Stimulated activated CD8-positive, alpha-beta memory T cell treated with anti-CD3 and anti-CD28 coated beads, Interleukin-7, amount 100 ng/mL, for 4 hours (primary cell): ENCODE data around the gene ADGRF3.
"Not testable (repeated sequence)": the region's sequence is repeated elsewhere in the genome, so short reads cannot be mapped to it uniquely, and the experiment has no call there.

Experiments used
- DNase-seq, 2 donors: peaks; one replicate each; pipeline ENCODE4 v3.0.0-alpha.2; 2020; ENCODE audit warnings: low read depth in 2 of 2

The ADGRF3 gene, protein sequence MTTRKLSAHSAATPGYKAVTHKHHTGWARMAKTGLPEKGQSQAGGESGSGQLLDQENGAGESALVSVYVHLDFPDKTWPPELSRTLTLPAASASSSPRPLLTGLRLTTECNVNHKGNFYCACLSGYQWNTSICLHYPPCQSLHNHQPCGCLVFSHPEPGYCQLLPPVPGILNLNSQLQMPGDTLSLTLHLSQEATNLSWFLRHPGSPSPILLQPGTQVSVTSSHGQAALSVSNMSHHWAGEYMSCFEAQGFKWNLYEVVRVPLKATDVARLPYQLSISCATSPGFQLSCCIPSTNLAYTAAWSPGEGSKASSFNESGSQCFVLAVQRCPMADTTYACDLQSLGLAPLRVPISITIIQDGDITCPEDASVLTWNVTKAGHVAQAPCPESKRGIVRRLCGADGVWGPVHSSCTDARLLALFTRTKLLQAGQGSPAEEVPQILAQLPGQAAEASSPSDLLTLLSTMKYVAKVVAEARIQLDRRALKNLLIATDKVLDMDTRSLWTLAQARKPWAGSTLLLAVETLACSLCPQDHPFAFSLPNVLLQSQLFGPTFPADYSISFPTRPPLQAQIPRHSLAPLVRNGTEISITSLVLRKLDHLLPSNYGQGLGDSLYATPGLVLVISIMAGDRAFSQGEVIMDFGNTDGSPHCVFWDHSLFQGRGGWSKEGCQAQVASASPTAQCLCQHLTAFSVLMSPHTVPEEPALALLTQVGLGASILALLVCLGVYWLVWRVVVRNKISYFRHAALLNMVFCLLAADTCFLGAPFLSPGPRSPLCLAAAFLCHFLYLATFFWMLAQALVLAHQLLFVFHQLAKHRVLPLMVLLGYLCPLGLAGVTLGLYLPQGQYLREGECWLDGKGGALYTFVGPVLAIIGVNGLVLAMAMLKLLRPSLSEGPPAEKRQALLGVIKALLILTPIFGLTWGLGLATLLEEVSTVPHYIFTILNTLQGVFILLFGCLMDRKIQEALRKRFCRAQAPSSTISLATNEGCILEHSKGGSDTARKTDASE

GRCh38 chr2:26346454-26347053, at the start of gene ADGRF3:
TSS of gene ADGRF3 (minus strand) at chr2:26346789. CDS start at chr2:26346234, 555 bp downstream.
- peak; percentile 41 to 44 for DNase-seq

DNA sequence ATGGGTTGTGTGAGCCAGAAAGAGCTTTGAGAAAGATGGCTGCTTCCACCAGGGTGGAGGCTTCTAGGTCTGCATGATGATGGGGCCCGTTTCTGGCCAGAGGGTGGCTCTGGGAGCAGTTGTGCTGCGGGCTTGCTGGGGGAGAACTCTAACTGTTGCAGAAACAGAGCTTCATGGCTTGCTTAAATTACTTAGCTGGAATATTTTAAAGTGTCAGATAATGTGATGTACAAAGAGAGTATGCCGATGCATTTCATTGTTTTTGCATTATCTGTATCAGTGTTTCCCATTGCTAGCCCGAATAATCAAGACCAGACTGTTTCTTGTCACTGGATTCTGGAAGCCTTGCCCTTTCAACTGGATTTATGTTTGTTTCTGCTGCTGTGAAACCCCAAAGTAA, 48.8 kb upstream of the ADGRF3 start:
- DNase-seq: no peak

GRCh38 chr2:26394694-26395093, 48.1 kb upstream of the ADGRF3 start:
- no peak for DNase-seq

- DNase-seq: no peak
Observed at GRCh38 chr2:26387189-26387588, 40.6 kb upstream of the ADGRF3 start.

GRCh38 chr2:26384597-26384996, 38.0 kb upstream of the ADGRF3 start:
- DNase-seq: no peak

DNA sequence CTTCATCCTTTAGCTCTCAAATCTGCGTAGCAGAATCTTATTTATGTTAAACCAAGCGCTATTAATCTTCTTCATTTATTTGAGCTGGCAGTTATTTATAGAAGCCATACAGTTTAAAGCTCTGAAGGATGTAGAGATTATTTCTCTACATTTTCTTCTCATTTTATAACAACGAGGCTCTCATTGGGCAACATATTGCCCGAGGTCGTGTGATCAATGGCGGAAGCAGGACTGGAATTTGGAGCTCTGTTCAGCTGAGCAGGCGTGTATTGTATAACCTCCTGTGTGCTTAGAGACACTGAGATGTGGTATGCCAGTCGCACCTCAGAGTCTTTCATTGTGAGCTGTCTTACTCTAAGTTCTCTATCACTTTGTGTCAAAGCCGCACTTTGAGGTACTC, 37.6 kb upstream of the ADGRF3 start:
- DNase-seq: no peak

GRCh38 chr2:26382564-26382963, 36.0 kb upstream of the ADGRF3 start:
- no peak for DNase-seq

GRCh38 chr2:26380281-26380680, 33.7 kb upstream of the ADGRF3 start:
- DNase-seq: no peak

DNA sequence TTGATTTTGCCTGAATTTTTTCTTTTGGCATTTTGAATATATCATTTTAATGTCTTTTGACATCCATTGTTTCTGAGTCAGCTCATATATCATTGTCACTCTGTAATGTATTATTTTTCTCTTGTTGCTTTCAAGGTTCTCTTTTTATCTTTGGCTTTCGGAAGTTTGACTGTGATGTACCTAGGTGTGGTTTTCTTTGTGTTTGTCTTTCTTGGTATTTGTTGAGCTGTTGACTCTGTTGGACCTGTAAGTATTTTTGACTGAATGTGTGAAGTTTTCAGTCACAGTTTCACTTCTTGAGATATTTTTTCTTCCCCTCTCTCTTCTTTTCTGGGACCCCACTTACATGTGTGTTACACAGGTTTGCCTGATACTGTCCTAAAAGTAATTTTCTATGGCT, 30.2 kb upstream of the ADGRF3 start:
- no peak for DNase-seq

- DNase-seq: not testable (repeated sequence)
Observed at GRCh38 chr2:26370909-26371308, 24.3 kb upstream of the ADGRF3 start.

DNA sequence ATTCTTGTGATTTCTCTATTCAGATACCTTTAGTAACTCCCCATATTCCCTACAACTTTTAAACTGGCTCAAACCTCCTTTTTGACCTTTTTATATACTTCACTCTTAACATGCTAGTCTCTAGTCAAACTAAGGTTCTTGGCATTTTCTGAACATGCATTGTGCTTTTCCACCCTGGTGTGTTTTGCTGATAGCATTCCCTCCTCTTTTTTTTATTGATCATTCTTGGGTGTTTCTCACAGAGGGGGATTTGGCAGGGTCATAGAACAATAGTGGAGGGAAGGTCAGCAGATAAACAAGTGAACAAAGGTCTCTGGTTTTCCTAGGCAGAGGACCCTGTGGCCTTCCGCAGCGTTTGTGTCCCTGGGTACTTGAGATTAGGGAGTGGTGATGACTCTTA, 23.1 kb upstream of the ADGRF3 start:
- not testable (repeated sequence) for DNase-seq

DNA sequence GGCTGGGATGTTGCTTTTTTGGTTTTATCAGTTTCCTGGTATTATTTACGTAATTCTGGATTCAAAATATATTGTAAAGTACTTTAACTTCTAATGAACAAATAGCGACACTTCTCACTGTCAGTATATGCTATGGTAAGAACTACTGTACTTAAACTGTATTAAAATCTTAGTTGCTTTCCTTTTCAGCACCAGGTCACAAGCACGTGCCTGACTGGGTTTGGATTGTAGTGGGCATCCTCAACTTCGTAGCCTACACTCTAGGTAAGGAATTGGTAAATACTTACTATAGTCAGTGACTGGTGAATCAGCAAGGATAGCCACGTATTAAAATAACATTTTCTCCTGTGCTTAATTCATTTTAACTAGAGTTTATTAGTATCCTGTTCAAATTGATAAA, 20.4 kb upstream of the ADGRF3 start:
- no peak for DNase-seq

GRCh38 chr2:26364669-26365068, 18.1 kb upstream of the ADGRF3 start:
- DNase-seq: no peak

- DNase-seq: no peak
Observed at GRCh38 chr2:26363958-26364357, 17.4 kb upstream of the ADGRF3 start.

DNA sequence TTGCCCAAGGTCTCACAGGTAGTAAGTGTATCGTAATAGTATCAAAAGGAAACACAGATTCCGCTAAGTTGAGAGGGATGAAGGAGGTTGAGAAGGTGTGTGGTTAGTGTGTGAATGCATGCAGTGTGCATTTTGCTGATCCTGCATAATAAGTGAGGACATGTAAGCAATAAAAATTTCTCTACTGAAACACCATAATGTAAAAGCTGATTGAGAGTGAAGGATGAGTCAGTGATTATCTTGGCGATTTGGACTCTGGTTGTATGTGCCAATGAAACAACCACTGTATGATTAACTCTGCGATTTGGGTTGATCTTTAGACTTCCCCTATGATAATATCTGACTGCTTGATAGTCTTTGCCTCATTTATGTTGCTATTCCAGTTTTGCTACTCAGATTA, 16.7 kb upstream of the ADGRF3 start:
- DNase-seq: no peak

DNA sequence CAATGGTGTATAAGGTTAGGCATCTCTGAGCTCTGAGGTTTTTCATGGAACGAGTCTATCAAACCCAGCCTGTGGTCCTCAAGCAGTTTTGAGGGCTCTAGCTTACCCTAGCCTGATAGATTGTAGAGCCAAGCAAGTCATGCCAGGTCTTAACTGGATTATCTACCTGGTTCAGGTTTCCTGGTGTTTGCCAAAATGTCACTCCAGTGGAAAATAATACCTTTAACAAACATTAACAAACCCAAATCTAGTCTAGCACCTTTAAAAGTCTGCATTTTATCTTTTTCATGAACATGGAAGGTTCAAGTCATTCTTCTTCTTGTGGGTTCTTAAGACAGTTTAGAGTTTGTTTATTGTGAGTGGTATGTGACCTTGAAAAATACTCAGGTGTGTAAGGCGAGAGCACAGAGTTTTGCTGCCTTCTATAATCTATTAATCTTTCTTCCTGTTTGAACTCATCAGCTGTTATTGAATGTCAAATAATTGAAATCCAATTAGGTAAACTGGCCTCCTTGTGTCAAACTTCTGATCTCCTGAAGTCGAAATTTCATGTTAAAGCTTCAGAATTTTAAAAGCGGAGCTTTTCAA, 13.4 kb upstream of the ADGRF3 start:
- no peak for DNase-seq

DNA sequence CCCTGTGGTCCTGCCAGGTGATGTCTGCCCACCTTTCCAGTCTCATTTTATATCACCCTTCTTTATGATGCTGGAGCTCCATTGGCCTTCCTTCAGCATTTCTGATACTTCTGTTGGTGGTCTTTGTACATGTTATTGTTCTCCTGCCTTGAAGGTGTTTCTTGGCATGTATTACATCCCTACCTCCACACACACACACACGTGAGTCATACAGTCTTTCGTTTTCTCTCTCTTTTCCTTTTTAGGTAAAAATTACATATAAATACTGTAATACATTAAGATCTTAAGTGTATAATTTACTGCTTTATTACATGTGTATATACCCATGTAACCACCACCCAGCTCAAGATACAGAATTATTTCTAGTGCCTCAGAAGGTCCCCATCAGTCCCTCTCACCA, 10.2 kb upstream of the ADGRF3 start:
- no peak for DNase-seq

DNA sequence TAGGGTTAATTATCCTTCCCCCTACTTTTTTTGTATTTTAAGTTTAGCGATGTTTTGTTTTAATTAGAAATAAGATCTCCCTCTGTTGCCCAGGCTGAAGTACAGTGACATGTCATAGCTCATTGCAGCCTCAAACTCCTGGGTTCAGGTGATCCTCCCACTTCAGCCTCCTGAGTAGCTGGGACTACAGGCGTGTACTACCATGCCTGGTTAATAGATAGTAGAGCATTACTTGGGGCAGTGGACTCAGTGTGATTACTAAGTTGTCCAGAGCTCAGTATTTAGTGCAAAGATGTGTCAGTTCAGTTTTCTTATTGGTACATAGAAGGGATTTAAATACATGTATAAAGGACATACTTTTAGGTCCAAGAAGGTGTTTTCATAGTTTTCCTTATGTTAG, 9.5 kb upstream of the ADGRF3 start:
- no peak for DNase-seq

- DNase-seq: no peak
Observed at GRCh38 chr2:26355038-26355995, 8.7 kb upstream of the ADGRF3 start.

GRCh38 chr2:26354469-26354868, 7.9 kb upstream of the ADGRF3 start:
- DNase-seq: not testable (repeated sequence)

DNA sequence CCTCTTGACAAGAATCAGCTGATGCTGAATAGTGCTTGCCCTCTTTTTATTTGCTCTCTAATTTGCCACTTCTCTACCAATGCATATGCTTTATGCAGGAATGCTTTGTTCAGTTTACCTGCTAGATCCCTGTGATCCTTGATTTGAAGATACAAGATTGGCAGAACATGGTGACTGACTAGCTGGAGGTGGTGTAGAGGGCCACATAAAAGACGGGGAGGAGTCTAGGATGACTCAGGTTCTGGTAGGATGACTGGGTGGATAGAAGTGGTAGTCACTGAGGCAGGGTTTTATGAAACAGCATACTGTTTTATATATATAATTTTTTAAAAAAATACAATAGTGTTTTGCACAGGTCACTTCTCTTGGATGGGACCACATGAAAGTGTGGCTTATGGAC, 6.3 kb upstream of the ADGRF3 start:
- peak in 1 of 2 donors; percentile 20 for DNase-seq
